Forelimb muscle (tissue), 1 donor: ENCODE measurements around the gene TBXAS1. TPM values are rescaled to one million over a fixed set of nuclear protein-coding genes. Genes with fewer than 3 reads are reported as not detected.
"Not testable (repeated sequence)": the region's sequence is repeated elsewhere in the genome, so short reads cannot be mapped to it uniquely, and the experiment has no call there.

Source experiments
- DNase-seq: peaks from one replicate; pipeline ENCODE4 v3.0.0-alpha.2; 2013; ENCODE audit warnings: low read depth
- polyA plus RNA-seq: library from polyadenylated mRNA; unstranded; fragments of 120-200 nt; gene quantifications from one replicate; pipeline ENCODE4 v1.2.1, GENCODE V29; 2013; ENCODE audit not compliant: insufficient read length

TBXAS1 gene
- polyA plus RNA-seq, 1 donor: 2.8 TPM

DNA sequence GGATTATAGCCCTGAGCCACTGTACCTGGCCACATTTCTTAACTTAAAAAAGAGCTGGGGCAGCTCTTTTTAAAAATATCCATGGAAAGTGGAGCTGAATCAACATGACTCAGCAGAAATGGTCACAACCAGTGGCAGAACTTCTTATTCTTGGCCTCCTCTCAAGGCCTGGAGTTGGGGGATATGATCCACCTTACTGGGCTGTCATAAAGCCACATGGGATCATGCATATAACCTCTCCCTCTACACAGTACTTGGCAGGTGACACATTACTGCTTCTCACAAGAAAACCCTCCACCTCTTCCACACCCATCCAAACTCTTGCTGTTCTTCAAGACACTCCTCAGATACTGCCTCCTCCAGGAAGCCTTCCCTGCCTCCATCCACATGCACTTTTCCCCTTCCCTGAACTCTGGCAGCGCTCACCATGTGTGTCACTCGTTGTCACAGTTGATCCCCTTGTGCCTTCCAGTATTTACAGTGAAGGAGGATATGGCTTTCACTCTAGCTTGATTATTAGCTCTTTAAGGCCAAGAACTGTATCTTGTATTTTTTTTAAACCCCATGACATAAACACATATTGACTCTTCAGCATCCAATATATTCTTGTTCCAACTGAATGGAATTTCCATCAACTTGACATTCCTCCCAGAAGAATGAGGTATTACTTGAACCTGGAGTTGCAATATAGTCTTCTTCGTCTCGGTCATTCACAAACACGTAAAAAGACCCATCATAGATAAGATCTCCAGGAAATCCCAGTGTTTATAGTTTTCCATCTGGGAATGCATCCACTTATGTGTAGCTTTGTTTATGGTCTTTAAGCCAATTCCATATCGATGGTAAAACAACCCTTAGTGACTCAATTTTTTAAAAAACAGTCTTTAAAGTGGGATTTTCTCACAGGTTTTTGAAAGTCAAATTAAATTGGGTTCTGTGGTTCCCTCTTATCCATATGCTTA lies 85.5 kb downstream of the TBXAS1 start:
- DNase-seq: no peak

GRCh38 chr7:139915268-139915863 lies 86.3 kb downstream of the TBXAS1 start:
- DNase-seq: no peak

DNA sequence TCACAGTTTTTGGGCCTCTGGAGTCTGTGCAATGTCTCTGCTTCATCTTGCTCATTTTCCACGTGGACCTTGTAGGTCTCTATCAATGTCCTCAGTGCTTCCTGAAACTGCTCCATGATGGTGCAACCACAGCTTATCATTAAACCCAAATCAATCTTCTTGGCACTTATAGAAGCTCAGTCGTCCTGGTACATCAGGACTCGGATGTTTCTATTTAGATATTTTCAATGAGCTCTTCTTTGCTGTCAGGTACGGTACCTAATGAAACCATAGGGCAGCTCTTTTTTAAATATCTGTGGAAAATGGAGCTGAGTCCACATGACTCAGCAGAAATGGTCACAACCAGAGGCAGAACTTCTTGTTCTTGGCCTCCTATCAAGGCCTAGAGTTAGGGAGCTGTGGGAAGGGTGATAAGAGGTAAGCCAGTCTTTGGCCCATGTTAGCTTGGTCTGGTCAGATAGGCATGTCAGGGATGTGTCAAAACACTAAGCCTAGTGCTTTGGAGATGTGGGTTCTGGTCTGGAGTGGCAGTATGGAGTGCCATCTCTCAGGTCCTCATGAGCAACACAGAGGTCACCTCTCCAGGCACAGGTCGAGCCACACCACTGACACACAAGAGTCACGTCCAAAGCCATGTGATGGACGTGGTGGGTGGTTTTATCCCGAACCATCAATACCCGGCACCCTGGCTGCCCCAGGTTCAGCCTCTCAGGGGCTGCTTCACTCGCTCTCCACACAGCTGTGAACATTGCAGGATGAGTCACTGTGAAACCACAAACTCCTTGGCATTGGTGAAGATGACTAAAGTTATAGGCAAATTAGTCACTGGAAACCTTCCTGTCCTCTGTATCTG lies 87.0 kb downstream of the TBXAS1 start:
- no peak for DNase-seq

DNA sequence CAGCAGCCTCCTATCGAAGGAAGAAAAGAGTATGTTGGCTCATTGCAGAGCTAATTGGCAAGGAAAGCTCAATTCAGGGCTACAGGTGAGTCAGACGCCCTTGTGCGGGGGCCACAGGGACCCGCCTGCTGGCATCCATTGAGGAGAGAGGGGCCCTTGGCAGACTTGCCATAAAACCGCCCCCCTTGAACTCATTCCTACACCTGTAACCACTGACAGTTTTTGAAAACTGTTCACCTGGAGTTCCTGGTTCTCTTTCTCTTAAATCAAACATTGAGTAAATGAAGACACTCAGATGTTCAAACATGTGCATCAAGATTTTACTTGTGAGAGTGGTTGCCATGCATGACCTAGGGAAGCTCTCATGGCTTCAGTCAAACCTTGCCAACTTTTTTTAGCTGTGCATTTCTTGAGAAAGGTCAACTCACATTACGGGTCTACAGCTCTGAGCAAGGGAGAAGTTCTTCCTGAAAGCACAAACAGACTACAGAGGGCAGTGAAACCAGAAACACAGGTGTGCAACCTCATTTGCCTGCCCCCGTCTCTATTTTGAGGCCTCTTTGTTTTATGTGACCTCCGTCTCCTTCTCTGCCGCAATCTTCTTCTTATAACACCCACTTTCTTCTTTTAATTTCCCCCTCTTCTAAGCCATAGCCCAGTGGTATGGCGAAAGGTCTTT lies 87.8 kb downstream of the TBXAS1 start:
- DNase-seq: no peak

GRCh38 chr7:139917851-139918250 lies 88.8 kb downstream of the TBXAS1 start:
- DNase-seq: no peak

DNA sequence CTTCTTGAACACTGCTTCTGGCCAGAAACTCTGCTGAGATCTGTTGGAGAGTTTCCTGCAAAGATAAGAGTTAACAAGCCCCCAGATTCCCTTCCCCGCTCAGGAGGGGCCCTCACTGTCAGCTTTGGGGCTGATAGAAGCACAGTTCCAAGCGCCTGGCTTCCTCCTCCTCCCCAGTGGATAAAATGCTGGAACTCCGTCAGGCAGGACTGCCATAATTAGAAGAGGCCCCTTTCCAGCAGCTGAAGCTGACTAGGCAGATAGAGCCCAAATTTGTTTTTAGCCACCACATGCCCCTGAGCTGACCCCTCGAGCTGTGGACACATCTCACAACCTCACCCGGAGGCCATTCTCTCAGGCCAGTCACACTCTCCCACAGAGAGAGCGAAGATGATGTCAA lies 89.4 kb downstream of the TBXAS1 start:
- no peak for DNase-seq

- DNase-seq: no peak
These were observed 94.0 kb downstream of the TBXAS1 start for GRCh38 chr7:139923090-139923489.

- no peak for DNase-seq
These were observed 95.4 kb downstream of the TBXAS1 start for GRCh38 chr7:139924461-139924860.

DNA sequence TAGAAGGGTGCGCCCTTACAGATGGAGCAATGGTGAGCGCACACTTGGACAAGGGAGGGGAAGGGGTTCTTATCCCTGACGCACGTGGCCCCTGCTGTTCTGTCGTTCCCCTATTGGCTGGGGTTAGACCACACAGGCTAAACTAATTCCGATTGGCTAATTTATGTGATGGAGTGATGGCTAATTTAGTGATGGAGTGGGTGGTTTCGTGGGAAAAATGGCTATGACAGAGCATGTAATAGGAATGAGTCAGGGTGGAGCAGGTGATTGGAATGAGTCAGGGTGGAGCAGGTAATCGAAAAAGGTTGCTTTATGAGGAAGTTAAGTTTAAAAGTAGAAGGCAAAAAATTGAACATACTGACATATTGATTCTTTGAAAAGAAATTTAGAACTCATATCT lies 100.2 kb downstream of the TBXAS1 start:
- not testable (repeated sequence) for DNase-seq

- no peak for DNase-seq
These were observed 101.4 kb downstream of the TBXAS1 start for GRCh38 chr7:139930286-139930965.

DNA sequence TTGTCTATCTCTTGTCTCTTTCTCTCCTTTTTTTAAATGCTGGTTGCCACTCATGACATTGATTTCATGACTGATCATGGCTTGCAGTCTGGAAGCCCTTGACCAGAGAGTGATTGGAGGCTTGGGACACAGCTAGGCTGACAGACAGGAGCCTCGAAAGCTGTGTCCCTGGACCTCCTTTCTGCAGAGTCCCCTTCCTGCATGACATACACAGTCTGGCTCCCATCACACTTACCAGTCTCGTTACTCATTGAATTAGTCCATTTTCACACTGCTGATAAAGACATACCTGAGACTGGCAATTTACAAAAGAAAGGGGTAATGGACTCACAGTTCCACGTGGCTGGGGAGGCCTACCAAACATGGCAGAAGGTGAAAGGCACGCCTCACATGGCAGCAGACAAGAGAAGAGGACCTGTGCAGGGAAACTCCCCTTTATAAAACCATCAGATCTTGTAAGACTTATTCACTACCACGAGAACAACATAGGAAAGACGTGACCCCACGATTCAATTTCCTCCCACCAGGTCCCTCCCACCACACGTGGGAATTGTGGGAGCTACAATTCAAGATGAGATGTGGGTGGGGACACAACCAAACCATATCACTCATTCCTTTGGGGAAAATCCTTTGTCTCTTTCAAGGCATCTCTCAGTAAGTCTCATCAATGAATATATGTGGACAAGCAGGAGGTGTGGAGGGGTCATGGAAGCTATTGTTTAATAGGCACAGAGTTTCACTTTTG lies 102.3 kb downstream of the TBXAS1 start:
- no peak for DNase-seq

DNA sequence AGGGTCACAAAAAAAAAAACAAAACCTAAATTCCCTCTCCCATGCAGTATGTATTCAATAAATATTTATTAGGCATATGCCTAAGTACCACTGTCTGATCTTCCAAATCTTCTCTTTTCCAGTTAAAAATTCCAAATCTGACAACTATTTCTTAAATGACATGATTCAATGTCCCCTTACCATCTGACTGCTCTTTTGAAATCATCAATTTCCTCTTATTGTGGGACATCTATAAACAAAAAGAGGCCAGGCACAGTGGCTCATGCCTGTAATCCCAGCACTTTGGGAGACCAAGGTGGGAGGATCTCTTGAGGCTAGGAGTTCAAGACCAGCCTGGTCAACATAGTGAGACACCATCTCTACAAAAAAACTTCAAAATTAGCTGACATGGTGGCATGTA lies 103.5 kb downstream of the TBXAS1 start:
- no peak for DNase-seq

GRCh38 chr7:139936760-139937310 lies 107.8 kb downstream of the TBXAS1 start:
- no peak for DNase-seq

DNA sequence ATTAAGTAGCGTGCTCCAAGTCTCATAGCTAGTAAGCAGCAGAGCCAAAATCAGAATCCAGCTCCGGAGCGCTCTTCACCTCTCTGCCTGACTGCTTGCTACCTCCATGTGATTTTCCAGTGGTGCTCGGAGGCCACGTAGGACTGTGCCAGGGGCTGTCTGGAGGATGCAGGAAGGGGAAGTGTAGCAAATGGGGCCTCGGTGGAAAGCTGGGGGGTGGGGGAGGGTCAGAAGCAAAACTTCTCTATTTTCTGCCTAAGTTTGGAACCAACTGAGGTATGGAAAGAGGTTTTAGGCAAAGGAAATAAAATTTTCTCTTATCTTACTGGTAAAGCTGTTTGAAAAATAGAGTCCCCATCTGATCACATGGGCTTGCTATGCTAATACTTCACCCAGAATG lies 108.7 kb downstream of the TBXAS1 start:
- DNase-seq: no peak

DNA sequence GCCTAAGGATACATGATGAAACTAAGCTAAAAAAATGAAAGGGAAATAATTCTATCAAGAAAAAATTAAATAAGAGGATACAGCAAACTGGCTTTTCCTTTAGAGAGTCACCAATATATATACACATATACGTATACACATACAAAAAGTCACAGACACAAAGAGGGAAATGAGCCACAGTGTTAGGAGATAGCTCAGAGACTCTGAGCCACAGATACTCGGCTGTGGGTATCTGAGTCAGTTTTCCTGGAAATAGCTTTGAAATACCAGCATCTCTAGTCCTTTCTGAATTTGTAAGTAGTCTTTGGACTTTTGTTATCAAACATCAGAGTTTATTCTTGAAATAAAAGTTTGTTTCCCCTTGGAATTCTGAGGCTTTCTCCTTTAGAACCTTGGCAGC lies 111.8 kb downstream of the TBXAS1 start:
- DNase-seq: no peak

- DNase-seq: no peak
These were observed 112.4 kb downstream of the TBXAS1 start for GRCh38 chr7:139941421-139941820.

DNA sequence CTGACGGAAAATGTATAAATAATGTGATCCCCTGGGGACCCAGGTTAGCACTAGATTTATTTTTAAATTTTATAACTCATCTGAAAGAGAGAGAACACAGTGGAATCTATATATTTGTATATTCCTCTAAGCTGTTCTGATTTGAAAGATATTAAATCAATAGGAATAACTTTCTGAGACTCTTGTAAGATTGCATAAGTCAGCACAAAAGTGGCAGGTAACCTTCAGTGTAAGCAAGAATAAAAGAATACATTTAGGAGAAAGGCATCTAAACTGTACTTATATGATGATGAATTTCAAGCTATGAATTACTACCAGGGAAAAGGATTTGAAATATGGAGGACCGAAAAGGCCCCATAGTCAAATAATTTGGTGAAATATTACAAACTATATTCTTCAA lies 112.8 kb downstream of the TBXAS1 start:
- DNase-seq: no peak

GRCh38 chr7:139942636-139943035 lies 113.6 kb downstream of the TBXAS1 start:
- no peak for DNase-seq

DNA sequence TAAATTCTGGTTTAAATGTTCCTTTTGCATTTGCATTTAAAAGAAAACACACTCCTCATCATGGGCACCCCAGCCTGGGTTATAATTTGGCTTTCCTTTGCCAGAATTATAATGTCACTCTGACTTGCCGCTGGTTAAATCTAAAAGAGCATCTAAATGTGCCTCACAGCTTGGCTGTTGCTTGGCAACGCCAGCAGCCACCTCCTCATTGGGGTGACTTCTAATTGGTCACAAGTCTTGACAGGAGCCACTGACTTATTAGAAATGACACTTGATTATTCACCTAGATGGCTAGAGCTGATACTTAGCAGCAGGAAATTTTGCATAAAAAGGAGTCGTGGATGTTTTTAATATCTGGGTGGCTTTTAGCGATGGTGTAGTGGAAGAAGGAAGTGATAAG lies 114.3 kb downstream of the TBXAS1 start:
- DNase-seq: no peak

- DNase-seq: no peak
These were observed 115.2 kb downstream of the TBXAS1 start for GRCh38 chr7:139944248-139944647.
